Omental fat pad (tissue), 4 donors: Measurements from ENCODE around the gene RFPL1. TPM values are rescaled to one million over a fixed set of nuclear protein-coding genes. Genes with fewer than 3 reads are reported as not detected.
"Not testable (repeated sequence)": the region's sequence is repeated elsewhere in the genome, so short reads cannot be mapped to it uniquely, and the experiment has no call there.

ENCODE experiments used
- ATAC-seq: fragments of 150-250 bp; one replicate; pipeline ENCODE4 v1.9.1; 2016; ENCODE audit warnings: mild to moderate bottlenecking, moderate library complexity; ENCODE audit not compliant: low FRiP score
- DNase-seq: peaks from one replicate; pipeline ENCODE4 v3.0.0-alpha.2; 2019; ENCODE audit warnings: low spot score
- CTCF ChIP-seq, 3 donors: fragments of 450-650 bp; IDR thresholded peaks; one replicate each; pipeline ENCODE4 v1.5.1; 2016 to 2017; ENCODE audit warnings: antibody characterized with exemption in 3 of 3, mild to moderate bottlenecking in 3 of 3, moderate library complexity in 2 of 3
- total RNA-seq, 4 donors: library from RNA; depleted of rRNA; stranded (reverse); fragments of >200 nt; gene quantifications; one replicate each; pipeline ENCODE4 v1.1.0, GENCODE V29; 2016

Gene RFPL1
- total RNA-seq, 4 donors from 2014 or later = not detected

DNA sequence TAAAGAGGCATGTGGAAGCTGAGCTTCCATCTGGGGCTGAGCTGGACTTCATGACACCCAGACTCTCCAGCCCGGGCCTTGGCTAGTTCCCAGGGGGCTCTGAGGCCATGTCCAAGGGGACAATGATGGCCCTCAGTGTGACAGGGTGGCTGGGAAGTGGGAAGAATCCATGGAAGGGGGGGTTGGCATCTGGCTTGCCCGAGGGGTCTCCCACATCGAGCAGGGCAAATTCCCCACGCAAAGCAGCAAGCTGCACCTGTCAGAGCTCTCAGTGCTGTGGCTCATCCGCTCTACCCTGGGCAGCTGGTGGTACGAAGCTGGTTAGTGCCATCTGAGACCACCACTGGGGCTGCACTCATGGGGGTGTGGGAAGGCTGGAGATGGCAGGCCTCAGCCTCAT is 40.6 kb upstream of the RFPL1 start:
- TF ChIP-seq CTCF (IDR thresholded peaks at IDR 0.05) = no peak
- DNase-seq (no peak), ATAC-seq (no peak)

GRCh38 chr22:29400576-29400975 is 37.8 kb upstream of the RFPL1 start:
- TF ChIP-seq CTCF (IDR thresholded peaks at IDR 0.05) = no peak
- no peak for ATAC-seq
- DNase-seq = no peak

- not testable (repeated sequence) for ATAC-seq, DNase-seq
Observed at GRCh38 chr22:29401538-29401937, 36.8 kb upstream of the RFPL1 start.

- TF ChIP-seq CTCF (IDR thresholded peaks at IDR 0.05) = no peak
- ATAC-seq (no peak), DNase-seq (no peak)
Observed at GRCh38 chr22:29408940-29409339, 29.4 kb upstream of the RFPL1 start.

GRCh38 chr22:29411569-29412211 is 26.7 kb upstream of the RFPL1 start:
- ATAC-seq, DNase-seq: not testable (repeated sequence)

DNA sequence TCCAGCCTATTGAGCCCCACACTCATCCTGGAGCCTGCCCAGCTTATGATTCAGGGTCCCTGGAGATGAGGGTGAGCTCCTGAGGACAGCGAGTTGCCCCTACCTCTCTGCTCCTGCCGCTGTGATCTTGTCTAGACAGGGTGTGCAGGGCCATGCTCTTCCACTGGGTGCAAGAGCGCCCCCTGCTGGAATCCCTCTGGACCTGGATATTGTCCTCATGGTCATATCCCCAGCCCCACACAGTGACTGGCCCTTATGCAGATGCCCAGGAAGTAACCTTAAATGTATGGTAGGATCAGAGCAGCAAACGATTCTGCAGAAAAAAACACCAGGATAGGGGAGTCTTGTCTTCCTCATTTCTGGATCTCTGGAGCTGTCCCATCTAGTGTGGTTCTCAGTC is 25.6 kb upstream of the RFPL1 start:
- ATAC-seq = not testable (repeated sequence)

DNA sequence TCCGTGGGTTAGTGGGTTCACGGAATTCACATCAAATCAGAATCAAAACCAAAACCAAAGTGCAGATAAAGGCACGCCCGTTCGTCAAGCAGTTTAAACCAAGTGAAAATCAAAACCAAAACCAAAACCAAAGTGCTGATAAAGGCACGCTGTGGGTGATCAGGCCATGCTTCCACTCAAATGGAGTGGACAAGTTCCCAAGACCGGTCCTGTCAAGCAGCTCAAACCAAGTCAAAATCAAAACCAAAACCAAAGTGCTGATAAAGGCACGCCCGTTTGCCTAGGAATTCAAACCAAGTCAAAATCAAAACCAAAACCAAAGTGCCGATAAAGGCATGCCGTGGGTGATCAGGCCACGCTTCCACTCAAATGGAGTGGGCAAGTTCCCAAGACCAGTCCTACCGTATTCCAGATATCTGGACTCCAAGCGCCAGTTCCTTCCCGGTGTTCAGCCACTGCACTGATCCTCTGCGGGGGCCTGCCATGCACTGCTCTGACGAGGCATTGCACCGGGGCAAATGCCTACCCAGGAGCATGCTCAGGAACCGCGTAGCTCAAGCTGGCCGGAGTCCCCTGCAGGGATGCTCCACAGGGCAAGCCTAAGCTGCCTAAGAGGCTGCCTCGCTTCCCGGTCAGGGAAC is 23.3 kb upstream of the RFPL1 start:
- ATAC-seq = peak; percentile 67
- DNase-seq = not testable (repeated sequence)

More for the DNA sequence above, 25.6 kb upstream of the RFPL1 start:
- DNase-seq = not testable (repeated sequence)

DNA sequence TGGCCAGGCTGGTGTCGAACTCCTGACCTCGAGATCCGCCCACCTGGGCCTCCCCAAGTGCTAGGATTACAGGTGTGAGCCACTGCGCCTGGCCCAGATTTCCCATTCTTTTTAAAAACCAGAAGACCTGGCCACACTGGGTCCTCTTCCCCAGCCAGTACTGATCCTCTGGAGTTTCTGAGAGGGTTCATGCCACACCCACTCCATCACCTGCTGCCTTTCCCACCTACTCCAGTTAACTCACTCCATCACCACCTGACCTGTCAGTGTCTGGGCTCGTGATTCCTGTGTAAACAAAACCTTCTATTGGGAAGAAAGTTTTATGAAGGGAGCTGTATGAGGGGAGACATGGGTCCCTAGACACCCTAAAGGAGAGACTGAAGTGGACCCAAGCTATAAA is 19.7 kb upstream of the RFPL1 start:
- not testable (repeated sequence) for ATAC-seq, DNase-seq

GRCh38 chr22:29426476-29426875 is 11.9 kb upstream of the RFPL1 start:
- no peak for TF ChIP-seq CTCF (IDR thresholded peaks at IDR 0.05)
- no peak for DNase-seq
- ATAC-seq = no peak
